ENCODE data around the gene GRK6.

- TF ChIP-seq REST (IDR thresholded peaks at IDR 0.05; ENCODE audit: insufficient read depth in 1 of 2, low read depth in 2 of 2, low read length in 2 of 2) (no peak), SIN3A (IDR thresholded peaks at IDR 0.05; ENCODE audit: borderline replicate concordance, insufficient read depth, low read length) (no peak), POLR2AphosphoS5 (IDR thresholded peaks at IDR 0.05; ENCODE audit: low read depth, low read length) (no peak; the same call in 1 of the 2 replicates), TAF1 (IDR thresholded peaks at IDR 0.05; ENCODE audit: borderline replicate concordance, insufficient read depth, low read length) (no peak)
Observed at GRCh38 chr5:177404641-177405179, 21.8 kb upstream of the GRK6 start.
